Fibroblast of skin of back (primary cell): Measurements from ENCODE around the gene ADAMTSL2. TPM values are rescaled to one million over a fixed set of nuclear protein-coding genes. Genes with fewer than 3 reads are reported as not detected.
A peak's percentile ranks its signal among the peaks of the same experiment; 100 is the strongest.

ENCODE experiments used
- DNase-seq: peaks from one replicate; pipeline ENCODE4 v3.0.0-alpha.2; 2013
- polyA plus RNA-seq, 2 experiments: library from polyadenylated mRNA; unstranded; fragments of 120-200 nt; gene quantifications; one replicate each; pipeline ENCODE4 v1.2.1, GENCODE V29; 2013; ENCODE audit not compliant: insufficient read length in 2 of 2

Gene ADAMTSL2
- 0.04 TPM for polyA plus RNA-seq (2013, experiment 1 of 2; ENCODE audit: insufficient read length)
- not detected for polyA plus RNA-seq (2013, experiment 2 of 2; ENCODE audit: insufficient read length)

- DNase-seq: peak; percentile 26
Measured at GRCh38 chr9:133534346-133535291, at the start of gene ADAMTSL2. Gene ADAMTSL2 (plus strand): TSS chr9:133534704. CDS start chr9:133536713, 2,009 bp downstream.

- DNase-seq: no peak
Measured at GRCh38 chr9:133485531-133486260, 48.8 kb upstream of the ADAMTSL2 start.

- no peak for DNase-seq
Measured at GRCh38 chr9:133487331-133487725, 47.2 kb upstream of the ADAMTSL2 start.

- DNase-seq: no peak
Measured at GRCh38 chr9:133488686-133489252, 45.7 kb upstream of the ADAMTSL2 start.

- DNase-seq: no peak
Measured at GRCh38 chr9:133489253-133490190, 45.0 kb upstream of the ADAMTSL2 start.

- no peak for DNase-seq
Measured at GRCh38 chr9:133490201-133490681, 44.3 kb upstream of the ADAMTSL2 start.

- no peak for DNase-seq
Measured at GRCh38 chr9:133490865-133491655, 43.4 kb upstream of the ADAMTSL2 start.

GRCh38 chr9:133491656-133491925 is 42.9 kb upstream of the ADAMTSL2 start:
- DNase-seq: no peak

GRCh38 chr9:133492061-133493021 is 42.2 kb upstream of the ADAMTSL2 start:
- DNase-seq: no peak

GRCh38 chr9:133493428-133493827 is 41.1 kb upstream of the ADAMTSL2 start:
- DNase-seq: no peak

- DNase-seq: no peak
Measured at GRCh38 chr9:133493845-133494540, 40.5 kb upstream of the ADAMTSL2 start.

- DNase-seq: no peak
Measured at GRCh38 chr9:133494636-133495326, 39.7 kb upstream of the ADAMTSL2 start.

GRCh38 chr9:133495327-133496293 is 38.9 kb upstream of the ADAMTSL2 start:
- DNase-seq: no peak

GRCh38 chr9:133496861-133497842 is 37.4 kb upstream of the ADAMTSL2 start:
- DNase-seq: no peak

GRCh38 chr9:133499132-133499891 is 35.2 kb upstream of the ADAMTSL2 start:
- DNase-seq: no peak
